GM21723 (cell line): ENCODE results near the gene GPR32.
"Not testable (repeated sequence)": the region's sequence is repeated elsewhere in the genome, so short reads cannot be mapped to it uniquely, and the experiment has no call there.

Source experiments
- ATAC-seq: cut with Tn5 transposase; IDR thresholded peaks from one replicate; pipeline ENCODE4 v1.9.1; 2021; ENCODE audit warnings: mild to moderate bottlenecking, moderate library complexity; ENCODE audit not compliant: unreplicated experiment

Gene GPR32

DNA sequence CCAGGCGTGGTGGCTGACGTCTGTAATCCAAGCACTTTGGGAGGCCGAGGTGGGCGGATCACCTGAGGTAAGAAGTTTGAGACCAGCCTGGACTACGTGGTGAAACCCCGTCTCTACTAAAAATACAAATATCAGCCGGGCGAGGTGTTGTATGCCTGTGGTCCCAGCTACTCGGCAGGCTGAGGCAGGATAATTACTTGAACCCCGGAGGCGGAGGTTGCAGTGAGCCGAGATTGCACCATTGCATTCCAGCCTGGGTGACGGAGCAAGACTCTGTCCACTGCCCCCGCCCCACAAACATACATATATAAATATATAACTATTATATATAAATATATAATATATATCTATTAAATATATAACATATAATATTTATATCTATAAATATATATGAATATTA is 23.1 kb upstream of the GPR32 start:
- not testable (repeated sequence) for ATAC-seq

DNA sequence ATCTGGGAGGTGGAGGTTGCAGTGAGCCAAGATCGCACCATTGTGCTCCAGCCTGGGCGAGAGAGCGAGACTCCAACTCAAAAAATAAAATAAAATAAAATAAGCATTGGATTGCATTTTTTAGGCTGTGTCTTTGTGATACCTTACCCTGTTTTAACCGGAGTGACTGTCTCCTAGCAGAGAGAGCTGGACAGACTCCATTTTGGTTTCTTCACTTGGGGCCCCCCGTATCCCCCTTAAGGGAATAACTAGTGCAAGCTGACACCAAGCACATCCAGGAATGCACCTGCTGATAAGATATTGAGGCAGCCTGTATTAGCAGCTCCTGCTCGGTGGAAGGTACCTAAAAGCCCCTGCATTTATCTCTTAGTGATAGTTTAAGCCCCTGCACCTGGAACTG is 20.8 kb upstream of the GPR32 start:
- no peak for ATAC-seq

DNA sequence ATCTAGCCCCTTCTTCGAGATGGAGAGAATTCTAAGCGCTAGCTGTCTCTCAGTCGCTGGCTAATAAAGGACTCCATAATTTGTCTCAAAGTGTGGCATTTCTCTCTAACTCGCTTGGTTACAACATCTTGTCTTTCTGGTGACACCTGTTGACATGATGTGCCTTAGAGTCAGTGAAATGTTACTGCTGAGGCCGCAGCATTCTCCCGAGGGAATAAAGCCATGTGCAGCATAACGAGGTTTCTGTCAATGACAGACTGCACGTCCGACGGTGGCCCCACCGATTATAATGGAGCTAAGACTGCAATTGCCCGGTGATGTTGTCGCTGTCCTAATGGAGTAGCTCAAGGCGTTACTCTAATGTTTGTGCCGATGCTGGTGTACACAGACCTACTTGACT is 20.3 kb upstream of the GPR32 start:
- ATAC-seq = no peak

DNA sequence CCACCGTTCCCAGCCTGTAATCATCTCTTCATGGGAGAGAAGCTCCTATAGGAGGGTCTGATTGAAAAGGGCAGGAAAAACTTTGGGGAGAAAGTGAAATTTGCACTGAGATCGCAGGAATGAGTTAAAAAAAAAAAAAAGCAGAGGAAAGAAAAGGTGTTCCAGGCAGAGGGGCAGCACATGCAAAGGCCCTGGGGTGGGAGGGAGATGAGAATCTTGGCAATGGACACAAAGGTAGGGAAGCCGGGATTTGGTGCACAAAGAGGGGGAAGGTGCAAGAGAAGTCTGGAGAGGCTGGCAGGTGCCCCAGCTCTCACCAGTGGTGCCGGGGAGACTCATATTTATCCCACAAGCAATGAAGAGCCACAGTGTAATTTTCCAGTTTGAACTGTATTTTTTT is 16.4 kb upstream of the GPR32 start:
- no peak for ATAC-seq

DNA sequence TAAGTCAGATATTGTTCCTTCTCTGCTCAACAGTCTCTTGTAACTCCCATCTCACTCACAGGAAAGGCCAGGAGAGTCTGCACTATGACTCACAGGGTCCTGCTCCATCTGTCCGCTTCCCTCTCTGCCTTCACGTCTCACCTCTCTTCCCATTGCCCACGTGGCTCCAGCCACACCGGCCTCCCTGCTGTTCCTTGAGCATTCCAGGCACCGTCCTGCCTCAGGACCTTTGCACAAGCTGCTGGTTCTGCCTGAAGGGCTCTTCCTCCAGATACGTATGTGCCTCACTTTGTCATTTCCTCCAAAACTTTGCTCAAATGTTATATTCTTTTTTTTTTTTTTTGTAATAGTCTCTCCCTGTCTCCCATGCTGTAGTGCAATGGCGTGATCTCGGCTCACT is 14.0 kb upstream of the GPR32 start:
- ATAC-seq = not testable (repeated sequence)

DNA sequence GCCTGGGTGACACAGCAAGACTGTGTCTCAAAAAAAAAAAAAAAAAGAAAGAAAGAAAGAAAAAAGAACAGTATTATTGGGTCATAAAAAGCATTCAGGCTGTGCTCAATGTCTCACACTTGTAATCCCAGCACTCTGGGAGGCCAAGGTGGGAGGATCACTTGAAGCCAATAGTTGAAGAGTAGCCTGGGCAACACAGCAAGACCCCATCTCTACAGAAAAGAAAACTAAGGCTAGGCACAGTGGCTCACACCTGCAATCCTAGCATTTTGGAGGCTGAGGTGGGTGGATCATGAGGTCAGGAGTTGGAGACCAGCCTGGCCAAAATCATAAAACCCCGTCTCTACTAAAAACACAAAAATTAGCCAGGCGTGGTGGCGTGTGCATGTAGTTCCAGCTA is 12.6 kb upstream of the GPR32 start:
- ATAC-seq = not testable (repeated sequence)

DNA sequence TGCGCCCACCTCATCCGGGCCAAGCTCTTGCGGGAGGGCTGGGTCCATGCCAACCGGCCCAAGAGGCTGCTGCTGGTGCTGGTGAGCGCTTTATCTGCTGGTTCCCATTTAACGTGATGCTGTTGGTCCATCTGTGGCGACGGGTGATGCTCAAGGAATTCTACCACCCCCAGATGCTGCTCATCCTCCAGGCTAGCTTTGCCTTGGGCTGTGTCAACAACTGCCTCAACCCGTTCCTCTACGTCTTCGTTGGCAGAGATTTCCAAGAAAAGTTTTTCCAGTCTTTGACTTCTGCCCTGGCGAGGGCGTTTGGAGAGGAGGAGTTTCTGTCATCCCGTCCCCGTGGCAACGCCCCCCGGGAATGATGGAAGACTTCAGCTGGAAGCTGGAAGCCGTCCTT is 11.2 kb upstream of the GPR32 start:
- ATAC-seq = not testable (repeated sequence)

DNA sequence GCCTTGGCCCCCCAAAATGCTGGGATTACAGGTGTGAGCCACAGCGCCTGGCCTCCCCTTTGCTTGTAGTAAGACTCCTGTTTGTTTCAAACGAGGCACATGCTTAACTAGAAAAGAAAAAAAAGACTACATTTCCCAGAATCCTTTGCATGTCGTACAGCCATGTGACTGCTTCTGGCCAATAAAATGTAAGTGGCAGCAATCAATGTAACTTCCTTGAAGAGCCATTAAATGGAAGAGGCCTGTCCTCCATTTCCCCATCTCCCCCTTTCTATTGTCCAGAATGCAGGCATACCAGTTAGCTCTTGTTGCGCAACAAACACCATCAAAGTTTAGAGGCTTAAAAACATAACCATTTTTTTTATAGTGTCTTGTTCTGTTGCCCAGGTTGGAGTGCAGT is 10.4 kb upstream of the GPR32 start:
- no peak for ATAC-seq

DNA sequence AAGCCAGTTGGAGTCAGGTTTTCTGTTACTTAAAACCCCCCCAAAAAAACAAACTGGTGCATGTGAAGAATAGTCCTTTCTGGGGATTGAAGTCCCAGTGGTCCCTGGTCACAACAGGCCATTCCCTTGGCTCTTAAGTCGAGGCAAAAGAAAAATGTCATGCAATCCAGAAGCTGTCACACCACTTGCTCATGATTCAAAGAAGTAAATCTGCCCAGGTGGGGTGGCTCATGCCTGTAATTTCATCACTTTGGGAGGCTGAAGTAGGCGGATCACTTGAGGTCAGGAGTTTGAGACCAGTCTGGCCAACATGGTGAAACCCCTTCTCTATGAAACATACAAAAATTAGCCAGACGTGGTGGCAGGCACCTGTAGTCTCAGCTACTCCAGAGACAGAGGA is 8.8 kb upstream of the GPR32 start:
- not testable (repeated sequence) for ATAC-seq

DNA sequence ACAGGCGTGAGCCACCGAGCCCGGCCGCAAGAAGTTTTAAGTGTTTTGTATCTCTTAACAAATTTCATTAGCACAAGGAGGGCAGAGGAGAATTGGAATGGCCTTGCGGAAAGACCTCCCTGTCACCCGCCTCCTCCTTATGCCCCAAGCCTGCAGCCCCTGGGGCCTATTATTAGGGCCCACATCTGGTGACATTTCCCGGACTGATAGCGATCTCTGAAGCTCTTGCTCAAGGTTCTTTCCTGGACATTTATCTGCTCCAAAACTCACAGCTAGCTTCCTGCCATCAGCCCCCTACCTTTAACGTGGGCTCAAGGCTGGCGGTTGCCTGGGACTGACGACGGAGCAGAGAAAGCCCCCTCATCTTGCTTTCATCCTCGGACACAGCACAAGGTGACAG is 6.7 kb upstream of the GPR32 start:
- ATAC-seq = not testable (repeated sequence)

DNA sequence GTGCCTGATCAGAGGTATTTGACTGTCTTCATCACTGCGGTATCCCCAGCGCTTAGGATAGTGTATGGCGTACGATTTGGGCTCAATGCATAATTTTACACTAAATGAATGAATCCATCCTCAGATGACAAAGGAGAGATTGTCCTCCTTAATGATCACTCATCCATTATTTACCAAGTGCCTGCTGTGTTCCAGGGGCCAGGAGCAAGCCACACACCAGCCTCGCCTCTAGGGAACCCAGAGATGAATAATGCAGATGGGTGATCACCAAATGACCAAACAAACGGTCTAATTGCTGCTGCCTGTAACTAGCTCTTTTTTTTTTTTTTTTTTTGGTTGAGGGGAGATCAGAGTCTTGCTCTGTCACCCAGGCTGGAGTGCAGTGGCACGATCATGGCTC is 5.9 kb upstream of the GPR32 start:
- no peak for ATAC-seq

DNA sequence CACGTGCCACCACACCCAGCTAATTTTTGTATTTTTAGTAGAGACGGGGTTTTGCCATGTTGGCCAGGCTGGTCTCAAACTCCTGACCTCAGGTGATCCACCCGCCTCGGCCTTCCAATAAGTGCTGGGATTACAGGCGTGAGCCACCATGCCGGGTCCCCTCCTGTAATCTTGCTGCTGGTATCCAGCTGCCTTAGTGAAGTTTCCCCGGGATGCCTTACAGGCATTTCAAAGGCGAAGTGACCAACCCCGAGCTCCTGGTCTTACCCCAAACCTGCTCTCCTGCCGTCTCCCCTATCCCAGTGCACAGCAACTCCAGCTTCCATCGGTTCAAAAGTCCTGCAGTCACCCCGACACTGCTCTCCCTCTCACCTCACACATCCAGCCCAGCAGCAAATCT is 3.5 kb upstream of the GPR32 start:
- not testable (repeated sequence) for ATAC-seq

DNA sequence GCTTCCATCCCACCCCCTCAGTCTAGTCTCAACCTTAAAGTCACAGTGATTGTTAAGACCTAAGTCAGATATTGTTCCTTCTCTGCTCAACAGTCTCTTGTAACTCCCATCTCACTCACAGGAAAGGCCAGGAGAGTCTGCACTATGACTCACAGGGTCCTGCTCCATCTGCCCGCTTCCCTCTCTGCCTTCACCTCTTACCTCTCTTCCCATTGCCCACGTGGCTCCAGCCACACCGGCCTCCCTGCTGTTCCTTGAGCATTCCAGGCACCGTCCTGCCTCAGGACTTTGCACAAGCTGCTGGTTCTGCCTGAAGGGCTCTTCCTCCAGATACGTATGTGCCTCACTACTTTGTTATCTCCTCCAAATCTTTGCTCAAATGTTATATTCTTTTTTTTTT is 3.0 kb upstream of the GPR32 start:
- not testable (repeated sequence) for ATAC-seq

DNA sequence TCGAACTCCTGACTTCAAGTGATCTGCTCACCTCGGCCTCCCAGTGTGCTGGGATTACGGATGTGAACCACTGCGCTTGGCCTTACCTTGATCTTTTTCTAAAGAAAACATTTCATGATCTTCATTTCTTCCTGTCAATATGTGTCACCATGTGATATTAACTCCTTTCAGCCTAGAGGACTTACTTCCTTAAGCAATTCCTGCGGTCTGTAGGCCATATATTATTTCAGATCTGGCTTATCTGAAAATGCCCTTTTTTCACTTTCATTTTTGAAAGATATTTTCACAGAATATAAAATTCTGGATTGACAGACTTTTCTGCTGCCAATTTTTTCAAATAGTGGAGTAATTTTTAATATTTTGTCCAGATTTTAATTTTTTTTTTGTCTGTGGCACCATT is 2.0 kb upstream of the GPR32 start:
- ATAC-seq = no peak

DNA sequence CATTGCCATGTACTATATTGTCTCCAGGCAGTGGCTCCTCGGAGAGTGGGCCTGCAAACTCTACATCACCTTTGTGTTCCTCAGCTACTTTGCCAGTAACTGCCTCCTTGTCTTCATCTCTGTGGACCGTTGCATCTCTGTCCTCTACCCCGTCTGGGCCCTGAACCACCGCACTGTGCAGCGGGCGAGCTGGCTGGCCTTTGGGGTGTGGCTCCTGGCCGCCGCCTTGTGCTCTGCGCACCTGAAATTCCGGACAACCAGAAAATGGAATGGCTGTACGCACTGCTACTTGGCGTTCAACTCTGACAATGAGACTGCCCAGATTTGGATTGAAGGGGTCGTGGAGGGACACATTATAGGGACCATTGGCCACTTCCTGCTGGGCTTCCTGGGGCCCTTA is 624 bp downstream of the GPR32 start:
- ATAC-seq = no peak

DNA sequence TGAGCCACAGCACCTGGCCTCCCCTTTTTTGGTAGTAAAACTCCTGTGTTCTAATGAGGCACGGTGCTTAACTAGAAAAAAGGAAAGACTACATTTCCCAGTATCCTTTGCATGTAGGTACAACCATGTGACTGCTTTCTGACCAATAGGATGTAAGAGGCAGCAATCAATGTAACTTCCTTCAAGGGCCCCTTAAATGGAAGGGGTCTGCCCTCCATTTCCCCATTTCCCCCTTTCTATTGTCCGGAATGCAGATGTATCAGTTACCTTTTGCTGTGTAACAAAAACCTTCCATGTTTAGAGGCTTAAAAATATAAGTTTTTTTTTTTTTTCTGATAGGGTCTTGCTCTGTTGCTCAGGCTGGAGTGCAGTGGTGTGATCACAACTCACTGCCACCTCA is 2.2 kb downstream of the GPR32 start:
- ATAC-seq = no peak

DNA sequence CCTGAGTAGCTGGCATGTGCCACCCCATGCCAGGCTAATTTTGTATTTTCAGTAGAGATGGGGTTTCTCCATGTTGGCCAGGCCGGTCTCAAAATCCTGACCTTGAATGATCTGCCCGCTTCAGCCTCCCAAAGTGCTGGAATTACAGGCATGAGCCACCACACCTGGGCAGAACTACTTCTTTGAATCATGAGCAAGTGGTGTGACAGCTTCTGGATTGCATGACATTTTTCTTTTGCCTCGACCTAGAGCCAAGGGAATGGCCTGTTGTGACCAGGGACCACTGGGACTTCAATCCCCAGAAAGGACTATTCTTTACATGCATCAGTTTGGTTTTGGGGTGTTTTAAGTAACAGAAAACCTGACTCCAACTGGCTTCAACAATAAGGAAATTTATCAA is 2.6 kb downstream of the GPR32 start:
- ATAC-seq = not testable (repeated sequence)

DNA sequence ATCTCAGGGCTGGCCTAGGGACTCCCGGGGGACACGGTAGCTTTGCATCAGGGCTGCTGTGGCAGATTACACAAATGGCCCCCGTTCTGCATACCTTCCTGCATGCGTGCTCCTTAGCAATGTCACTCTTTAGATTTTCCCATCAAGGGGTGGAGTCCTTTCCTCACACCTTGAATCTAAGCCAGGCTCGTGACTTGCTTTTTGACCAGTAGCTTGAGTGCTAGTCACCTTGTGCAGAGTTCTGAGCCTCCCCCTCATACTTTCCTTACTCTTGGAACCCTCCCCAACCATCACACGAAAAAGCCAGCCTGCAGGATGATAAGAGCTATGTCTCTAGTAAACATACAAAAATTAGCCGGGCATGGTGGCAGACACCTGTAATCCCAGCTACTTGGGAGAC is 3.2 kb downstream of the GPR32 start:
- not testable (repeated sequence) for ATAC-seq

DNA sequence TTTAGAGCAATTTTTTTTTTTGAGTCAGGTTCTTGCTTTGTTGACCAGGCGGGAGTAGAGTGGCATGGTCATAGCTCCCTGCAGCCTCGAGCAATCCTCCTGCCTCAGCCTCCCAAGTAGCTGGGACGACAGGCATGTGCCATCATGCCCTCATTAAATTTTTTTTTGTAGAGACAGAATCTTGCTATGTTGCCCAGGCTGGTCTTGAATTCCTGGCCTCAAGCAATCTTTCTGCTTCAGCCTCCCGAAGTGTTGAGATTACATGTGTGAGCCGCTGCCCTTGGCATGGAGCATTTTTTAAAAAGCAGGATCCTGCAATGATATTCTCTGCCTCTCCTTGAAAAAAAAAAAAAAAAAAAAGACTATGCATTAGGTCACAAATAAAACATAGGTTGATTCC is 5.9 kb downstream of the GPR32 start:
- ATAC-seq = no peak

DNA sequence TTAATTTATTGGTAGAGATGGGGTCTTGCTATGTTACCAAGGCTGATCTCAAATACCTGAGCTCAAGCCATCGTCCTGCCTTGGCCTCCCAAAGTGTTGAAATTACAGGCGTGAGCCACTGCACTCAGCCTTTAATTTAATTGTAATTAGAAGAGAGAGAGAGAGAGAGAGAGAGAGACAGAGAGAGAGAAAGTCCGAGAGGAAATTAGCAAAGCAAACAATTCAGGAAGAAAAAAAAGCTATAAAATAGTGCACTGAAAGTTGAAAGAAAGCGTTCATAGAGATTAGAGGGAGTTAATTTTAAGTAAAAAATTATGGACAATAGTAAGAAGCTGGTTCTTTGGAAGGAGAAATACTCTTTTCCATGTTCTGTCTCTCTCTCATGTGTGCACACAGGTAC is 7.0 kb downstream of the GPR32 start:
- no peak for ATAC-seq

DNA sequence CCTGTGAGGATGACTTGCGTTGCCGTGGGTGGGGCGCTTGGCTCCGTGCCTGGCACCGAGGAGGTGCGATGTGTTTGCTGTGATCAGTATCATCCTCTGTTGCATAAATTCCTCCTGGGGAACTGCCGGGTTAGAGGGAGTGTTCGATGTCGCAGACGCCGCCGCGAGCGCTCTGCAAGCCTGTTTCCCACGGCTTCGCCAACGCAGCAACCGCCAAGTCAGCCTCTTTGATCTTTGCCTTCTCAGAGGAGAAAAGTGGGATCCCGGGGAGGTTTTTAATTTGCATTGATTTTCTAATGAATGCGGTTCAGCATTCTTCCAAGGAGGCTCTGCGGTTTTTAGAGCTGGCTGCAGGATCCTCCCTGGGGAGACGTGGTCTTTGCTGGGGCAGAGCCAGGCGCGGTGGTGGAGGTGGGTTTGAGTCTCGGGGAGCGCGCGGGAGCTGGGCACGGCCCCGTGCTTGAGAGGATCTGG is 7.6 kb downstream of the GPR32 start:
- no peak for ATAC-seq

DNA sequence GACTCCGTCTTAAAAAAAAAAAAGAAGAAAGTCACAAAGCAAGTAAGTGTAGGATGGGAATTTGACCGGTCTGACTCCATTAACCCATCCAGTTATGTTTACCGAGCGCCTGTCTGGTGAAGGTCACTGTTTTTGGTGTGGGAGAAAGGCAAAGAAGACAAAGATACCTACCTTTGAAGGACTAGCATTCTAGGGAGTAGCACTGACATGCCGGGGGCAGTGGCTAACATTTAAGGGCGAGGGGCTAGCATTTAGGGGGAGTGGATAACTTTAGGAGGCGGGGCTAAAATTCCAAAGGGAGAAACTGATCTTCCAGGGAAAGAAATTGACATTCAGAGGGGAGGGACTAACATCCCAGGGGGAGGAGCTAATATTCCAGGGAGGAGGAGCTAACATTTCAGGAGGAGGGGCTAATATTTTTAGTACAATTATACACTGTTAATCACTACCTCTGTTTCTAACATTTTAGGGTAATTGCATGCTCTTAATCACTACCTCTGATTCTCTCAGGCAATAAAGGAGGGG is 8.7 kb downstream of the GPR32 start:
- ATAC-seq = no peak
